IPS-NIHi7 (cell line): Measurements from ENCODE around the gene PIN1.

Experiments
- DNase-seq: peaks from one replicate; pipeline ENCODE4 v3.0.0; 2012; ENCODE audit warnings: mixed read lengths; ENCODE audit errors: extremely low spot score

PIN1 gene

DNA sequence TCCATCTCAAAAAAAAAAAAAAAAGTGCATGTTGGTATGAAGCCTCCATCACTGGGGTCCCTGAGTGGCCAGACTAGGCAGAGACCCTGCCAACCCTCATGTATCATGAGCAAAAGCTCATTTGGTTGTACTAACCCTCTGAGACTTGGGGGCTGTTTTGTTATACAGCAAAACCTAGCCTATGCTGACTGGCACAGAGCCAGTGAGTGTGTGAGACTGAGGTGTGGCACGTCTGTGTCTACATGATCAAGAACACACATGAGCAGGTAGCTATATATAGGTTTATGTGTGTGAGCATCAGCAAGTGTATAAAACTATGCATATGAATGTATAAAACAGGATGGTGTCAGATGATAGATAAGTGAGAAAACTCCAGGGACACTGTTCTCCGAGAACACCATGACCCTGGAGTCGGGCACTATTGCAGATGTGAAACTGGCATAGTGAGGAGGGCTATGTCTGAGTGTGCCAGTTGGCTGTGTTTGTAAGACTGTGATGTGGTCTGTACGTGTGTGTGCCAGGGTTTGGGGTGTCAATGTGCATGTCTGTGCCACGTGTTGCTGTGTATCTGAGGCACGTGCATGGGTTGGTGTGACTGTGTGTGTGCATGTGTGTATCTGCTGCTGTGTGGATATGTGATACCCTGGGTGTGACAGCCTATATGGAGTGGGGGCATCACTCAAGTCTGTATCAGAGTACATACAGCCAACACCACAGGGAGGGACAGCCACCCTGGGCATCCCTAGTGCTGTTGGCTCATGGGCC lies 56.7 kb downstream of the PIN1 start:
- no peak for DNase-seq
